AG10803 (cell line): Measurements from ENCODE around the gene TTLL5.

Experiments
- DNase-seq: peaks from one replicate; pipeline ENCODE4 v3.0.0; 2010; ENCODE audit warnings: low read depth
- H3K4me3 ChIP-seq: 2 replicates; pipeline ENCODE4 v1.5.1; 2011; ENCODE audit warnings: mild to moderate bottlenecking, low read length, control low read depth
- CTCF ChIP-seq: conservative IDR thresholded peaks from 2 replicates; pipeline ENCODE4 v1.5.1; 2011; ENCODE audit warnings: mild to moderate bottlenecking, low read length, control low read depth, inconsistent platforms

TTLL5 gene

GRCh38 chr14:75734854-75735253, 73.8 kb downstream of the TTLL5 start:
- no peak for DNase-seq
- no peak for TF ChIP-seq CTCF
- H3K4me3 ChIP-seq, result no peak overlapping the region

GRCh38 chr14:75736845-75737485, 75.9 kb downstream of the TTLL5 start:
- no peak for TF ChIP-seq CTCF
- H3K4me3 ChIP-seq, result no peak overlapping the region
- DNase-seq, result no peak

- DNase-seq, result no peak
- TF ChIP-seq CTCF, result no peak
- H3K4me3 ChIP-seq, result no peak overlapping the region
Observed at GRCh38 chr14:75738192-75738591, 77.1 kb downstream of the TTLL5 start.

- no peak overlapping the region for H3K4me3 ChIP-seq
- TF ChIP-seq CTCF, result no peak
- no peak for DNase-seq
Observed at GRCh38 chr14:75742867-75743266, 81.8 kb downstream of the TTLL5 start.

GRCh38 chr14:75747899-75748298, 86.9 kb downstream of the TTLL5 start:
- no peak for DNase-seq
- TF ChIP-seq CTCF, result no peak
- no peak overlapping the region for H3K4me3 ChIP-seq

GRCh38 chr14:75748336-75748735, 87.3 kb downstream of the TTLL5 start:
- no peak overlapping the region for H3K4me3 ChIP-seq
- peak; percentile 23 for DNase-seq

GRCh38 chr14:75751296-75751695, 90.2 kb downstream of the TTLL5 start:
- no peak overlapping the region for H3K4me3 ChIP-seq
- TF ChIP-seq CTCF, result no peak

More at GRCh38 chr14:75748336-75748735, 87.3 kb downstream of the TTLL5 start:
- no peak for TF ChIP-seq CTCF

More at GRCh38 chr14:75751296-75751695, 90.2 kb downstream of the TTLL5 start:
- DNase-seq, result peak; percentile 31
